Astrocyte (in vitro differentiated cells and primary cell): ENCODE results near the gene SPR. TPM values are rescaled to one million over a fixed set of nuclear protein-coding genes. Genes with fewer than 3 reads are reported as not detected.
A peak's percentile ranks its signal among the peaks of the same experiment; 100 is the strongest.

ENCODE experiments used
- DNase-seq: peaks from one replicate; pipeline ENCODE4 v3.0.0-alpha.2; 2010; ENCODE audit warnings: low read depth
- FAIRE-seq: peaks from 2 replicates; lab custom pipeline; 2011; peaks lifted over from hg19 to GRCh38; lab: Jason Lieb, UNC
- H2AFZ ChIP-seq: 2 replicates; pipeline ENCODE4 v1.6.0; 2012; ENCODE audit warnings: low read depth, low read length, inconsistent platforms
- H3K27ac ChIP-seq: 2 replicates; pipeline ENCODE4 v1.5.1; 2011; ENCODE audit warnings: low read depth, low read length, inconsistent platforms
- H3K27me3 ChIP-seq: 2 replicates; pipeline ENCODE4 v1.6.0; 2011; ENCODE audit warnings: low read length, inconsistent platforms; ENCODE audit not compliant: insufficient read depth
- H3K36me3 ChIP-seq: 2 replicates; pipeline ENCODE4 v1.5.1; 2011; ENCODE audit warnings: low read length, inconsistent platforms; ENCODE audit not compliant: insufficient read depth
- H3K4me1 ChIP-seq: 2 replicates; pipeline ENCODE4 v1.5.1; 2011; ENCODE audit warnings: low read length, inconsistent platforms; ENCODE audit not compliant: insufficient read depth
- H3K4me2 ChIP-seq: 2 replicates; pipeline ENCODE4 v1.6.0; 2012; ENCODE audit warnings: low read length, inconsistent platforms
- H3K4me3 ChIP-seq: 2 replicates; pipeline ENCODE4 v1.5.1; 2011; ENCODE audit warnings: low read depth, mild to moderate bottlenecking, low read length, inconsistent platforms; ENCODE audit not compliant: insufficient read depth
- H3K79me2 ChIP-seq: 2 replicates; pipeline ENCODE4 v1.6.0; 2012; ENCODE audit warnings: mild to moderate bottlenecking, low read length, inconsistent platforms; ENCODE audit not compliant: insufficient read depth
- H3K9ac ChIP-seq: 2 replicates; pipeline ENCODE4 v1.6.0; 2012; ENCODE audit warnings: mild to moderate bottlenecking, low read length, inconsistent platforms
- H3K9me3 ChIP-seq: 2 replicates; pipeline ENCODE4 v1.5.1; 2012; ENCODE audit warnings: low read depth, mild to moderate bottlenecking, low read length, inconsistent platforms; ENCODE audit not compliant: insufficient read depth
- H4K20me1 ChIP-seq: 2 replicates; pipeline ENCODE4 v1.6.0; 2012; ENCODE audit warnings: low read length, inconsistent platforms; ENCODE audit not compliant: insufficient read depth
- H3K27ac Mint-ChIP-seq: one replicate; pipeline ENCODE4 v1.8.0; 2021; ENCODE audit warnings: mild to moderate bottlenecking, mixed read lengths; ENCODE audit not compliant: unreplicated experiment
- H3K27me3 Mint-ChIP-seq: one replicate; pipeline ENCODE4 v1.8.0; 2021; ENCODE audit warnings: low read depth, mixed read lengths; ENCODE audit not compliant: unreplicated experiment
- H3K36me3 Mint-ChIP-seq: one replicate; pipeline ENCODE4 v1.8.0; 2021; ENCODE audit warnings: low read depth, mixed read lengths; ENCODE audit not compliant: unreplicated experiment
- H3K4me1 Mint-ChIP-seq: one replicate; pipeline ENCODE4 v1.8.0; 2021; ENCODE audit warnings: low read depth, mixed read lengths; ENCODE audit not compliant: unreplicated experiment
- H3K4me3 Mint-ChIP-seq: one replicate; pipeline ENCODE4 v1.8.0; 2021; ENCODE audit warnings: mild to moderate bottlenecking, moderate library complexity, mixed read lengths; ENCODE audit not compliant: unreplicated experiment
- H3K9me3 Mint-ChIP-seq: one replicate; pipeline ENCODE4 v1.8.0; 2021; ENCODE audit warnings: mild to moderate bottlenecking, mixed read lengths; ENCODE audit not compliant: unreplicated experiment
- EZH2 ChIP-seq: IDR thresholded peaks from 2 replicates; pipeline ENCODE4 v1.6.1; 2012; ENCODE audit warnings: mild to moderate bottlenecking, low read length, inconsistent platforms; ENCODE audit not compliant: insufficient read depth
- total RNA-seq: library from RNA; stranded (reverse); gene quantifications from 2 replicates; pipeline ENCODE4 v1.2.1, GENCODE V29; 2021
- TF ChIP-seq, protein P1 (sequence below): IDR thresholded peaks from 2 replicates; pipeline ENCODE4 v1.5.1; 2011; ENCODE audit warnings: low read depth, mild to moderate bottlenecking, inconsistent platforms, low read length, moderate library complexity; ENCODE audit not compliant: insufficient read depth

SPR gene
- total RNA-seq, 1 donor from 2014 or later = 23.6 TPM

DNA sequence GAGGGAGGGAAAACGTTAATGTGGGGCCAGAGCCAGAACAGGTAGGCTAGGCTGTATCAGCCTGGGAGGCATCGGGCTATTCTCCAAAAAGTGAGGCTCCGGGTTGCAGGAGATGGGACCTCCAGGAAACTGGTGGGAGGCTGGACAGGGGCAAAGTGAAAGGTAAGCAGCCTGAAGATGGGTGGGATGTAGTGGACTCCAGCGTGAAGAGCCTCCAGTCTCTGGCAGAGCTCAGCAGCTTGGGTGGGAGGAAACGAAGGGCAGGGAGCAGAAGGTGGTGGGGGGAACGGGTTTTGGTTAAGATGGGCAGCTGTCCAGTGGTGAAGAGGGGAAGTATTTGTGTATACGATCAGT lies 27.0 kb downstream of the SPR start:
- no peak overlapping the region for H3K4me3 Mint-ChIP-seq
- peak overlapping the region; percentile 20 for H3K27ac Mint-ChIP-seq
- no peaks in the 10 kb centered on the region for H3K4me1 Mint-ChIP-seq
- Histone ChIP-seq H4K20me1 (peaks cover 25% of the 10 kb centered on the region), H3K27me3 (peaks cover 93% of the 10 kb centered on the region), H3K4me1 (peaks cover 5% of the 10 kb centered on the region), H3K4me3 (no peak overlapping the region), H2AFZ (no peak overlapping the region), H3K9ac (no peak overlapping the region), H3K79me2 (no peaks in the 10 kb centered on the region), H3K9me3 (no peaks in the 10 kb centered on the region), H3K36me3 (no peaks in the 10 kb centered on the region), H3K27ac (no peak overlapping the region), H3K4me2 (no peak overlapping the region)
- TF ChIP-seq EZH2 = no peak
- TF ChIP-seq, protein P1, sequence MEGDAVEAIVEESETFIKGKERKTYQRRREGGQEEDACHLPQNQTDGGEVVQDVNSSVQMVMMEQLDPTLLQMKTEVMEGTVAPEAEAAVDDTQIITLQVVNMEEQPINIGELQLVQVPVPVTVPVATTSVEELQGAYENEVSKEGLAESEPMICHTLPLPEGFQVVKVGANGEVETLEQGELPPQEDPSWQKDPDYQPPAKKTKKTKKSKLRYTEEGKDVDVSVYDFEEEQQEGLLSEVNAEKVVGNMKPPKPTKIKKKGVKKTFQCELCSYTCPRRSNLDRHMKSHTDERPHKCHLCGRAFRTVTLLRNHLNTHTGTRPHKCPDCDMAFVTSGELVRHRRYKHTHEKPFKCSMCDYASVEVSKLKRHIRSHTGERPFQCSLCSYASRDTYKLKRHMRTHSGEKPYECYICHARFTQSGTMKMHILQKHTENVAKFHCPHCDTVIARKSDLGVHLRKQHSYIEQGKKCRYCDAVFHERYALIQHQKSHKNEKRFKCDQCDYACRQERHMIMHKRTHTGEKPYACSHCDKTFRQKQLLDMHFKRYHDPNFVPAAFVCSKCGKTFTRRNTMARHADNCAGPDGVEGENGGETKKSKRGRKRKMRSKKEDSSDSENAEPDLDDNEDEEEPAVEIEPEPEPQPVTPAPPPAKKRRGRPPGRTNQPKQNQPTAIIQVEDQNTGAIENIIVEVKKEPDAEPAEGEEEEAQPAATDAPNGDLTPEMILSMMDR = no peak
- DNase-seq (no peak), FAIRE-seq (no peak)
- peaks cover 9% of the 10 kb centered on the region for H3K9me3 Mint-ChIP-seq
- H3K36me3 Mint-ChIP-seq = no peaks in the 10 kb centered on the region
- peaks cover 75% of the 10 kb centered on the region for H3K27me3 Mint-ChIP-seq

GRCh38 chr2:72914589-72915319 lies 27.5 kb downstream of the SPR start:
- no peak overlapping the region for H2AFZ ChIP-seq
- no peak overlapping the region for H3K27ac Mint-ChIP-seq
- no peak overlapping the region for H3K9ac ChIP-seq
- no peak overlapping the region for H3K4me3 ChIP-seq
- no peak overlapping the region for H3K4me3 Mint-ChIP-seq
- no peaks in the 10 kb centered on the region for H3K4me1 Mint-ChIP-seq
- FAIRE-seq = peak; percentile 17
- no peaks in the 10 kb centered on the region for H3K9me3 ChIP-seq
- peaks cover 9% of the 10 kb centered on the region for H3K9me3 Mint-ChIP-seq
- no peak for DNase-seq
- peaks cover 31% of the 10 kb centered on the region for H4K20me1 ChIP-seq
- no peak for TF ChIP-seq EZH2
- TF ChIP-seq, protein P1 = no peak
- H3K79me2 ChIP-seq = no peaks in the 10 kb centered on the region
- no peak overlapping the region for H3K4me2 ChIP-seq
- no peaks in the 10 kb centered on the region for H3K36me3 Mint-ChIP-seq
- peaks cover 5% of the 10 kb centered on the region for H3K4me1 ChIP-seq
- peaks cover 75% of the 10 kb centered on the region for H3K27me3 Mint-ChIP-seq
- no peak overlapping the region for H3K27ac ChIP-seq
- H3K27me3 ChIP-seq = peaks cover 93% of the 10 kb centered on the region
- no peaks in the 10 kb centered on the region for H3K36me3 ChIP-seq

GRCh38 chr2:72915320-72915906 lies 28.2 kb downstream of the SPR start:
- TF ChIP-seq, protein P1 = no peak
- peak; percentile 63 for TF ChIP-seq EZH2
- Histone ChIP-seq H3K4me1 (peaks cover 9% of the 10 kb centered on the region), H3K4me2 (peak overlapping the region; percentile 70), H2AFZ (no peak overlapping the region), H4K20me1 (peaks cover 38% of the 10 kb centered on the region), H3K4me3 (no peak overlapping the region), H3K9ac (no peak overlapping the region), H3K27ac (no peak overlapping the region), H3K36me3 (no peaks in the 10 kb centered on the region), H3K9me3 (no peaks in the 10 kb centered on the region), H3K79me2 (no peaks in the 10 kb centered on the region), H3K27me3 (peaks cover 93% of the 10 kb centered on the region)
- FAIRE-seq (no peak), DNase-seq (no peak)
- Mint-ChIP-seq H3K27ac (no peak overlapping the region), H3K36me3 (no peaks in the 10 kb centered on the region), H3K9me3 (peaks cover 9% of the 10 kb centered on the region), H3K4me3 (no peak overlapping the region), H3K4me1 (no peaks in the 10 kb centered on the region), H3K27me3 (peaks cover 71% of the 10 kb centered on the region)
